C4-2B (cell line): Measurements from ENCODE around the gene TSPAN9.

Source experiments
- ZFX ChIP-seq: fragments of 450-650 bp; IDR thresholded peaks from 2 replicates; pipeline ENCODE4 v1.6.1; 2017
- TF ChIP-seq, protein P1 (sequence below): fragments of 450-650 bp; conservative IDR thresholded peaks from 2 replicates; pipeline ENCODE4 v1.5.1; 2017; ENCODE audit warnings: mild to moderate bottlenecking

DNA sequence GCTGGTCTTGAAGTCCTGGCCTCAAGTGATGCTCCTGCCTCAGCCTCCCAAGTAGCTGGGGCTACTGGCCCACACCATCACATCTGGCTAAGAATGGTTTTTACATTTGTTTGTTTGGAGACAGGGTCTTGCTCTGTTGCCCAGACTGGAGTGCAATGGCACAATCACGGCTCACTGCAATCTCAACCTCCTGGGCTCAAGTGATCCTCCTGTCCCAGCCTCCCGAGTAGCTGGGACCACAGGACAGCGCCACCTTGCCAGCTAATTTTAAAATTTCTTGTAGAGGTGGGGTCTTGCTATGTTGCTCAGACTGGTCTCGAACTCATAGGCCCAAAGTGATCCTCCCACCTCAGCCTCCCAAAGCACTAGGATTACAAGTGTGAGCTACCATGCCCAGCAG lies 28.6 kb upstream of the TSPAN9 start:
- TF ChIP-seq, protein P1, sequence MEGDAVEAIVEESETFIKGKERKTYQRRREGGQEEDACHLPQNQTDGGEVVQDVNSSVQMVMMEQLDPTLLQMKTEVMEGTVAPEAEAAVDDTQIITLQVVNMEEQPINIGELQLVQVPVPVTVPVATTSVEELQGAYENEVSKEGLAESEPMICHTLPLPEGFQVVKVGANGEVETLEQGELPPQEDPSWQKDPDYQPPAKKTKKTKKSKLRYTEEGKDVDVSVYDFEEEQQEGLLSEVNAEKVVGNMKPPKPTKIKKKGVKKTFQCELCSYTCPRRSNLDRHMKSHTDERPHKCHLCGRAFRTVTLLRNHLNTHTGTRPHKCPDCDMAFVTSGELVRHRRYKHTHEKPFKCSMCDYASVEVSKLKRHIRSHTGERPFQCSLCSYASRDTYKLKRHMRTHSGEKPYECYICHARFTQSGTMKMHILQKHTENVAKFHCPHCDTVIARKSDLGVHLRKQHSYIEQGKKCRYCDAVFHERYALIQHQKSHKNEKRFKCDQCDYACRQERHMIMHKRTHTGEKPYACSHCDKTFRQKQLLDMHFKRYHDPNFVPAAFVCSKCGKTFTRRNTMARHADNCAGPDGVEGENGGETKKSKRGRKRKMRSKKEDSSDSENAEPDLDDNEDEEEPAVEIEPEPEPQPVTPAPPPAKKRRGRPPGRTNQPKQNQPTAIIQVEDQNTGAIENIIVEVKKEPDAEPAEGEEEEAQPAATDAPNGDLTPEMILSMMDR, result no peak
- no peak for TF ChIP-seq ZFX
